ENCODE measurements around the gene ARHGAP33. TPM values are rescaled to one million over a fixed set of nuclear protein-coding genes. Genes with fewer than 3 reads are reported as not detected.

Gene ARHGAP33
- total and polyA plus RNA-seq, 2 donors (not counting 3 experiments of a cell fraction or from before 2014, with no cell fraction given), result 11.0 to 18.4 TPM

GRCh38 chr19:35789195-35789977 lies 14.0 kb downstream of the ARHGAP33 start:
- H3K4me1 ChIP-seq (ENCODE audit: control insufficient read depth, extremely low read depth, insufficient read depth, low read length), result no peaks in the 10 kb centered on the region
- no peaks in the 10 kb centered on the region for H3K9me3 ChIP-seq (replicated peaks; ENCODE audit: control insufficient read depth, insufficient read depth, low read length)
- no peak for TF ChIP-seq JUN (IDR thresholded peaks at IDR 0.05; ENCODE audit: borderline replicate concordance, insufficient read depth, insufficient read length, low read depth)
- TF ChIP-seq POLR2A (IDR thresholded peaks at IDR 0.05; ENCODE audit: low read depth, low read length), result no peak
- no peak for TF ChIP-seq GATA2 (IDR thresholded peaks at IDR 0.05; ENCODE audit: insufficient read depth, insufficient read length, low read depth, low read length)
- TF ChIP-seq MAX (IDR thresholded peaks at IDR 0.05; ENCODE audit: insufficient read depth, insufficient read length), result no peak
- no peak for TF ChIP-seq POLR2AphosphoS5 (IDR thresholded peaks at IDR 0.05; ENCODE audit: insufficient read depth, low read depth, low read length)
- no peak for TF ChIP-seq EZH2 (IDR thresholded peaks at IDR 0.05; ENCODE audit: borderline replicate concordance, low read depth, low read length, severe bottlenecking)
- TF ChIP-seq, protein P1, sequence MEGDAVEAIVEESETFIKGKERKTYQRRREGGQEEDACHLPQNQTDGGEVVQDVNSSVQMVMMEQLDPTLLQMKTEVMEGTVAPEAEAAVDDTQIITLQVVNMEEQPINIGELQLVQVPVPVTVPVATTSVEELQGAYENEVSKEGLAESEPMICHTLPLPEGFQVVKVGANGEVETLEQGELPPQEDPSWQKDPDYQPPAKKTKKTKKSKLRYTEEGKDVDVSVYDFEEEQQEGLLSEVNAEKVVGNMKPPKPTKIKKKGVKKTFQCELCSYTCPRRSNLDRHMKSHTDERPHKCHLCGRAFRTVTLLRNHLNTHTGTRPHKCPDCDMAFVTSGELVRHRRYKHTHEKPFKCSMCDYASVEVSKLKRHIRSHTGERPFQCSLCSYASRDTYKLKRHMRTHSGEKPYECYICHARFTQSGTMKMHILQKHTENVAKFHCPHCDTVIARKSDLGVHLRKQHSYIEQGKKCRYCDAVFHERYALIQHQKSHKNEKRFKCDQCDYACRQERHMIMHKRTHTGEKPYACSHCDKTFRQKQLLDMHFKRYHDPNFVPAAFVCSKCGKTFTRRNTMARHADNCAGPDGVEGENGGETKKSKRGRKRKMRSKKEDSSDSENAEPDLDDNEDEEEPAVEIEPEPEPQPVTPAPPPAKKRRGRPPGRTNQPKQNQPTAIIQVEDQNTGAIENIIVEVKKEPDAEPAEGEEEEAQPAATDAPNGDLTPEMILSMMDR (IDR thresholded peaks at IDR 0.05; ENCODE audit: extremely low read depth in 1 of 2, insufficient read depth in 1 of 2, low read depth in 1 of 2, low read length in 2 of 2), result no peak
- no peak overlapping the region for H3K4me3 ChIP-seq (replicated peaks in 1 of 3; ENCODE audit: insufficient read depth in 1 of 3, low read depth in 1 of 3, low read length in 3 of 3)
- no peaks in the 10 kb centered on the region for H3K27me3 ChIP-seq (ENCODE audit: control insufficient read depth in 2 of 2, insufficient read depth in 2 of 2, low read length in 2 of 2)
- H3K36me3 ChIP-seq (ENCODE audit: control insufficient read depth in 2 of 2, extremely low read depth in 1 of 2, insufficient read depth in 2 of 2, low read length in 2 of 2), result peaks cover 0 to 2% of the 10 kb centered on the region in 2 experiments
- ChIA-PET CTCF (no interaction called here), POLR2A (no interaction called here)
- no peak overlapping the region for H3K27ac ChIP-seq (ENCODE audit: insufficient read depth, low read depth, low read length)
- dilution Hi-C loops (cut with MboI; ENCODE audit: extremely low pct_ligation_motif_present, low sequenced_read_pairs) (no loop called here), intact Hi-C loops (cut with micrococcal nuclease) (no loop called here)
- H3K9me1 ChIP-seq (replicated peaks; ENCODE audit: control insufficient read depth, extremely low read depth, insufficient read depth, low read length), result no peaks in the 10 kb centered on the region
- no peak overlapping the region for H2AFZ ChIP-seq (ENCODE audit: low read depth, low read length)
- no peak overlapping the region for H3K4me2 ChIP-seq (ENCODE audit: insufficient read depth, low read length)
- H3K9ac ChIP-seq (replicated peaks; ENCODE audit: extremely low read depth, insufficient read depth, low read length), result no peak overlapping the region
- DNase-seq (ENCODE audit: low read depth, low spot score) (no peak), FAIRE-seq (no peak)
- no peaks in the 10 kb centered on the region for H3K79me2 ChIP-seq (ENCODE audit: control insufficient read depth, insufficient read depth, low read length)
- BruUV-seq (replicated peaks), result no TSS peak
- no peaks in the 10 kb centered on the region for H4K20me1 ChIP-seq (replicated peaks; ENCODE audit: control insufficient read depth, extremely low read depth, insufficient read depth, low read length)

Measured in endothelial cell of umbilical vein (primary cell).